ENCODE measurements around the gene OPTN. TPM values are rescaled to one million over a fixed set of nuclear protein-coding genes. Genes with fewer than 3 reads are reported as not detected.
"Not testable (repeated sequence)": the region's sequence is repeated elsewhere in the genome, so short reads cannot be mapped to it uniquely, and the experiment has no call there.

OPTN gene
- polyA plus RNA-seq (2013, experiment 1 of 2), result 11.0 TPM
- 11.0 TPM for polyA plus RNA-seq (2013, experiment 2 of 2)

- no CpG with 5 or more reads among the region's 54 CpGs for WGBS, 2 donors (ENCODE audit: extremely low coverage in 2 of 2, insufficient read length in 2 of 2, insufficient replicate concordance in 1 of 2)
- H3K27me3 ChIP-seq (ENCODE audit: control insufficient read depth in 3 of 3, insufficient read depth in 3 of 3, low read depth in 1 of 3, low read length in 3 of 3), result peaks cover 0 to 35% (median 0%) of the 10 kb centered on the region in 3 experiments
- H3K4ac ChIP-seq (ENCODE audit: low read length), result no peak within 1 kb of the TSS
- H2AK5ac ChIP-seq (ENCODE audit: low read depth, low read length), result peak within 1 kb of the TSS; percentile 25
- peak within 1 kb of the TSS; percentile 94 for H3K9ac ChIP-seq (ENCODE audit: low read depth, low read length, poor library complexity)
- no peak within 1 kb of the TSS for H2BK5ac ChIP-seq (ENCODE audit: low read length)
- H3K18ac ChIP-seq (ENCODE audit: low read length), result peak within 1 kb of the TSS; percentile 74
- peaks cover 4 to 12% of the 10 kb centered on the region in 2 donors for H3K4me1 ChIP-seq (ENCODE audit: control insufficient read depth in 2 of 2, insufficient read depth in 1 of 2, low read depth in 1 of 2, low read length in 2 of 2)
- H3K27ac ChIP-seq (replicated peaks; ENCODE audit: low read length), result peak within 1 kb of the TSS; percentile 59
- peak within 1 kb of the TSS; percentile 95 for H2AFZ ChIP-seq (ENCODE audit: low read length)
- H3K4me3 ChIP-seq (ENCODE audit: low read length in 2 of 2), result peak within 1 kb of the TSS; percentile 56 to 89
- no peak within 1 kb of the TSS for H4K91ac ChIP-seq (ENCODE audit: low read depth, low read length, poor library complexity)
- no peaks in the 10 kb centered on the region for H3K9me3 ChIP-seq (replicated peaks in 1 of 2; ENCODE audit: control insufficient read depth in 2 of 2, insufficient read depth in 1 of 2, low read depth in 1 of 2, low read length in 2 of 2)
- H3K14ac ChIP-seq (ENCODE audit: low read length), result no peak within 1 kb of the TSS
- H3K79me1 ChIP-seq (ENCODE audit: low read depth, low read length), result no peaks in the 10 kb centered on the region
- peak within 1 kb of the TSS; percentile 88 for H3K4me2 ChIP-seq (ENCODE audit: insufficient read depth, low read length, poor library complexity, severe bottlenecking)
- H2BK120ac ChIP-seq (ENCODE audit: low read depth, low read length), result no peak within 1 kb of the TSS
- no peak within 1 kb of the TSS for H4K8ac ChIP-seq (ENCODE audit: low read depth, low read length)
- H2BK12ac ChIP-seq (ENCODE audit: low read length), result no peak within 1 kb of the TSS
- peak; percentile 81 for DNase-seq (ENCODE audit: low spot score)
- H3K23ac ChIP-seq (ENCODE audit: low read depth, low read length, poor library complexity), result peak within 1 kb of the TSS; percentile 82
- no peaks in the 10 kb centered on the region for H3K36me3 ChIP-seq (replicated peaks in 1 of 2; ENCODE audit: control insufficient read depth in 2 of 2, insufficient read depth in 2 of 2, low read length in 2 of 2)
- peak within 1 kb of the TSS; percentile 43 for H2BK15ac ChIP-seq (ENCODE audit: low read length)
These were observed at the start of gene OPTN for GRCh38 chr10:13099666-13100348. Gene OPTN, plus strand, starts transcription at chr10:13100163. Its CDS starts 8,960 bp downstream, at chr10:13109123.

GRCh38 chr10:13051126-13051694, 48.8 kb upstream of the OPTN start:
- H2AFZ ChIP-seq (ENCODE audit: low read length), result no peak overlapping the region
- H3K23ac ChIP-seq (ENCODE audit: low read depth, low read length, poor library complexity), result no peak overlapping the region
- H3K18ac ChIP-seq (ENCODE audit: low read length), result no peak overlapping the region
- no peak overlapping the region for H2BK15ac ChIP-seq (ENCODE audit: low read length)
- no peak overlapping the region for H3K27ac ChIP-seq (replicated peaks; ENCODE audit: low read length)
- peaks cover 0 to 6% of the 10 kb centered on the region in 2 donors for H3K4me1 ChIP-seq (ENCODE audit: control insufficient read depth in 2 of 2, insufficient read depth in 1 of 2, low read depth in 1 of 2, low read length in 2 of 2)
- H3K14ac ChIP-seq (ENCODE audit: low read length), result no peak overlapping the region
- no peaks in the 10 kb centered on the region for H3K27me3 ChIP-seq (ENCODE audit: control insufficient read depth in 3 of 3, insufficient read depth in 3 of 3, low read depth in 1 of 3, low read length in 3 of 3)
- H3K79me1 ChIP-seq (ENCODE audit: low read depth, low read length), result no peaks in the 10 kb centered on the region
- no peak for DNase-seq (ENCODE audit: low spot score)
- no CpG with 5 or more reads among the region's 7 CpGs for WGBS, 2 donors (ENCODE audit: extremely low coverage in 2 of 2, insufficient read length in 2 of 2, insufficient replicate concordance in 1 of 2)
- H3K4me3 ChIP-seq (ENCODE audit: low read length in 2 of 2), result no peak overlapping the region
- no peak overlapping the region for H3K9ac ChIP-seq (ENCODE audit: low read depth, low read length, poor library complexity)
- H4K91ac ChIP-seq (ENCODE audit: low read depth, low read length, poor library complexity), result no peak overlapping the region
- no peak overlapping the region for H2AK5ac ChIP-seq (ENCODE audit: low read depth, low read length)
- H3K9me3 ChIP-seq (replicated peaks in 1 of 2; ENCODE audit: control insufficient read depth in 2 of 2, insufficient read depth in 1 of 2, low read depth in 1 of 2, low read length in 2 of 2), result no peaks in the 10 kb centered on the region
- H3K4me2 ChIP-seq (ENCODE audit: insufficient read depth, low read length, poor library complexity, severe bottlenecking), result no peak overlapping the region
- H4K8ac ChIP-seq (ENCODE audit: low read depth, low read length), result no peak overlapping the region
- no peak overlapping the region for H2BK120ac ChIP-seq (ENCODE audit: low read depth, low read length)
- no peak overlapping the region for H2BK5ac ChIP-seq (ENCODE audit: low read length)
- no peaks in the 10 kb centered on the region for H3K36me3 ChIP-seq (replicated peaks in 1 of 2; ENCODE audit: control insufficient read depth in 2 of 2, insufficient read depth in 2 of 2, low read length in 2 of 2)
- no peak overlapping the region for H3K4ac ChIP-seq (ENCODE audit: low read length)
- H2BK12ac ChIP-seq (ENCODE audit: low read length), result no peak overlapping the region

GRCh38 chr10:13053208-13053607, 46.8 kb upstream of the OPTN start:
- H4K91ac ChIP-seq (ENCODE audit: low read depth, low read length, poor library complexity); H3K27me3 ChIP-seq (ENCODE audit: control insufficient read depth in 3 of 3, insufficient read depth in 3 of 3, low read depth in 1 of 3, low read length in 3 of 3); H3K4me2 ChIP-seq (ENCODE audit: insufficient read depth, low read length, poor library complexity, severe bottlenecking); H3K18ac ChIP-seq (ENCODE audit: low read length); H2BK12ac ChIP-seq (ENCODE audit: low read length); H3K36me3 ChIP-seq (replicated peaks in 1 of 2; ENCODE audit: control insufficient read depth in 2 of 2, insufficient read depth in 2 of 2, low read length in 2 of 2); H2BK120ac ChIP-seq (ENCODE audit: low read depth, low read length); H2AK5ac ChIP-seq (ENCODE audit: low read depth, low read length); H2BK15ac ChIP-seq (ENCODE audit: low read length); H3K4me1 ChIP-seq (ENCODE audit: control insufficient read depth in 2 of 2, insufficient read depth in 1 of 2, low read depth in 1 of 2, low read length in 2 of 2); DNase-seq (ENCODE audit: low spot score); H3K4me3 ChIP-seq (ENCODE audit: low read length in 2 of 2); H2AFZ ChIP-seq (ENCODE audit: low read length); H3K79me1 ChIP-seq (ENCODE audit: low read depth, low read length); H3K14ac ChIP-seq (ENCODE audit: low read length); H3K23ac ChIP-seq (ENCODE audit: low read depth, low read length, poor library complexity); H4K8ac ChIP-seq (ENCODE audit: low read depth, low read length); H2BK5ac ChIP-seq (ENCODE audit: low read length); H3K4ac ChIP-seq (ENCODE audit: low read length); H3K27ac ChIP-seq (replicated peaks; ENCODE audit: low read length); H3K9me3 ChIP-seq (replicated peaks in 1 of 2; ENCODE audit: control insufficient read depth in 2 of 2, insufficient read depth in 1 of 2, low read depth in 1 of 2, low read length in 2 of 2); H3K9ac ChIP-seq (ENCODE audit: low read depth, low read length, poor library complexity): not testable (repeated sequence)
- no CpG with 5 or more reads among the region's 1 CpG for WGBS, 2 donors (ENCODE audit: extremely low coverage in 2 of 2, insufficient read length in 2 of 2, insufficient replicate concordance in 1 of 2)

GRCh38 chr10:13053794-13054462, 46.0 kb upstream of the OPTN start:
- H2BK12ac ChIP-seq (ENCODE audit: low read length), result no peak overlapping the region
- H3K4me3 ChIP-seq (ENCODE audit: low read length in 2 of 2), result no peak overlapping the region
- no CpG with 5 or more reads among the region's 7 CpGs for WGBS, 2 donors (ENCODE audit: extremely low coverage in 2 of 2, insufficient read length in 2 of 2, insufficient replicate concordance in 1 of 2)
- no peak overlapping the region for H3K4ac ChIP-seq (ENCODE audit: low read length)
- H2BK120ac ChIP-seq (ENCODE audit: low read depth, low read length), result no peak overlapping the region
- H3K27me3 ChIP-seq (ENCODE audit: control insufficient read depth in 3 of 3, insufficient read depth in 3 of 3, low read depth in 1 of 3, low read length in 3 of 3), result no peaks in the 10 kb centered on the region
- H2AK5ac ChIP-seq (ENCODE audit: low read depth, low read length), result no peak overlapping the region
- peak overlapping the region; percentile 60 for H3K23ac ChIP-seq (ENCODE audit: low read depth, low read length, poor library complexity)
- H3K4me1 ChIP-seq (ENCODE audit: control insufficient read depth in 2 of 2, insufficient read depth in 1 of 2, low read depth in 1 of 2, low read length in 2 of 2), result peaks cover 0 to 6% of the 10 kb centered on the region in 2 donors
- H3K18ac ChIP-seq (ENCODE audit: low read length), result no peak overlapping the region
- no peak overlapping the region for H3K4me2 ChIP-seq (ENCODE audit: insufficient read depth, low read length, poor library complexity, severe bottlenecking)
- H2BK5ac ChIP-seq (ENCODE audit: low read length), result no peak overlapping the region
- H4K8ac ChIP-seq (ENCODE audit: low read depth, low read length), result no peak overlapping the region
- H2BK15ac ChIP-seq (ENCODE audit: low read length), result no peak overlapping the region
- H2AFZ ChIP-seq (ENCODE audit: low read length), result no peak overlapping the region
- H3K36me3 ChIP-seq (replicated peaks in 1 of 2; ENCODE audit: control insufficient read depth in 2 of 2, insufficient read depth in 2 of 2, low read length in 2 of 2), result no peaks in the 10 kb centered on the region
- H3K9ac ChIP-seq (ENCODE audit: low read depth, low read length, poor library complexity), result no peak overlapping the region
- H3K14ac ChIP-seq (ENCODE audit: low read length), result no peak overlapping the region
- DNase-seq (ENCODE audit: low spot score), result no peak
- H3K79me1 ChIP-seq (ENCODE audit: low read depth, low read length), result no peaks in the 10 kb centered on the region
- no peak overlapping the region for H4K91ac ChIP-seq (ENCODE audit: low read depth, low read length, poor library complexity)
- H3K27ac ChIP-seq (replicated peaks; ENCODE audit: low read length), result no peak overlapping the region
- no peaks in the 10 kb centered on the region for H3K9me3 ChIP-seq (replicated peaks in 1 of 2; ENCODE audit: control insufficient read depth in 2 of 2, insufficient read depth in 1 of 2, low read depth in 1 of 2, low read length in 2 of 2)
